Lung microvascular endothelial cell (primary cell): ENCODE measurements around the gene NARF. TPM values are rescaled to one million over a fixed set of nuclear protein-coding genes. Genes with fewer than 3 reads are reported as not detected.
A peak's percentile ranks its signal among the peaks of the same experiment; 100 is the strongest.

Experiments used
- DNase-seq, 2 donors: peaks; one replicate each; pipeline versions ENCODE4 v3.0.0 to v3.0.0-alpha.2; 2010; ENCODE audit warnings: low read depth in 2 of 2
- total RNA-seq: library from RNA; depleted of rRNA; stranded (reverse); fragments of >200 nt; gene quantifications from 2 replicates; pipeline ENCODE4 v1.2.1, GENCODE V29; 2014

Gene NARF
- total RNA-seq, 1 donor from 2014 or later, result 96.2 TPM

DNA sequence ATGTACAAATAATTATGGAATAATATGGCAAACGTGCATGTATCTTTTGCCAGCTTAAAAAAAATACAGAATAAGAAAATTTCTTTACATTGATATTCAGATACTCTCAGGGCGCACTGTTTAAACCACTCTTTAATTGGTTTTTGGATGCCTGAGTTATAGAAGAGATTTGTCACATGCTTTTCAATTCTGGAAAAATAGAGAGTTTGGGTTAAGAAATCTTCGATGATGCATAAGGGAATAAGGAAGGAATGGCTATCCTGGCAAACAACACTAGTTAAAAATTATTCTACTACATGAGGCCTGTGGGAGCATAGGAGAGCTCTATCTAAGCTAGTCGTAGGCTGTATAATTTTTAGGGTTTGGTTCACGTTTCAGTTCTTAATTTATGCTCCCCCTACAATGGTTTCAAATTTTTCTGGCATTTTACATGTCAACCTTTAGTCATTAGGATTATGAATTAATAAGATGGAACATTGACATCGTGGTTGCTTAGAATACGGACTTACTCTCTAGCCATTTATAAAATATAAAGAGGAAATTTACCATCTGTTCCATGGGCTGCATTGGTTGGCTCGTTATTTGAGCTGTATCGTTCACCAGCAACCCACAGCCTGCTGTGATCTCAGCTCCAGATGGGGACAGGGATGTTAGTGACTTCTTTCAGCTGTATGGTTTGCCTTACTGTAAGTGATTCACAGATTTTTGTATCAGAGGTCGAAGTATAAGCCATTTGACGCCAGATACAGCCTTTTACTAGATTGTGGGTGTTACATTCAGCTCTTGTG lies 15.9 kb downstream of the NARF start:
- DNase-seq, result no peak

DNA sequence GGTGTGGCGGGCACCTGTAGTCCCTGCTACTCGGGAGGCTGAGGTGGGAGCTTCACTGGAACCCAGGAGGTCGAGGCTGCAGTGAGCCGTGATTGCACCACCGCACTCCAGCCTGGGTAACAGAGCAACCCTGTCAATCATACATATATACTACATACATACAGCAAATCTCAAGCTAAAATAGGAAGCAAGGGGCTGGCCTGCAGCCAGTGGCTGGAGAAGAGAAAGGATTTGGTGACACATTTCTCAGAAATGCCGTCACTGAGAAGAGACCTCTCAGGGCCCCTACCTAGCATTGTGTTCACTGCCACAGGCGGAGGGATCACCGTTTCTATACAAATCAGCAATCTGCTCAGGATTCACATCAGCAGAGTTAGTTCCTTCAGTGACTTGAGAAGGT lies 16.9 kb downstream of the NARF start:
- DNase-seq, result peak in 1 of 2 donors; percentile 32

DNA sequence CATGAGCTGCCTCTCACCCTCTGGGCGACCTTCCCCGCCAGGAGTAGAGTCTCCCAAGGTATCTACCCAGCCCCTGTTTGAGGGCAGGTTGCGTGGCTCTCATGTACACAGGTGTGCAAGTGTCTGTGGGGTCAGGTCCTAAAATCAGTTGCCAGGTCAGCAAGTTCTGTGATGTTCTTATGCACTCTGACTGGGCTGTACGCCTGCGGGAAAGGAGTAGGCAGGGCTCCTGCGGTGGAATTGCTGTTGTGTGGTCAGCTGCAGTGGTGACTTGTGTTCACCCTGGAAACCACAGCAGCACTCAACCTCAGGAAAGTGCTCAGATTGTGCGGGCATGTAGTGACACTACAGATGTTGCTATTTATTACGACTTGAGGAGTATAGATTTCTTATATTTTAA lies 19.4 kb downstream of the NARF start:
- no peak for DNase-seq

DNA sequence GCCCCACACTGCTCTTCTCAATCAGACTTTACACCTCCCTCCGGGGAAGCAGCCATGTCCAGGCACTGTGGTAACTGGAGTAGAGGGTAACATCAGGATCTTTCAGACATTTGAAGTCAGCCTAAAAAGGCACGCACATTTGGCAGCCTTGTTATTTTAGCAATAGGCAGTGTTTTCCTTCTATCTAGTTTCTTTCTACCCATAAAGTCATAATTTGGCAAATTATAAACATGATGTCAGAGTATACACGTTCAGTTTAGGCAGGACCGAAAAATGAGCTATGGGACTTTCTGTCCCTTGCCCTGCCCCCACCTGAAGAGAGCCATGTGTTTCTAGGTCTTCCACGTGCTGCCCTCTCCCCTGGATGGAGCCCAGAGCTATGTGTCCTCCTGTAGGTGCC lies 21.1 kb downstream of the NARF start:
- DNase-seq, result no peak

DNA sequence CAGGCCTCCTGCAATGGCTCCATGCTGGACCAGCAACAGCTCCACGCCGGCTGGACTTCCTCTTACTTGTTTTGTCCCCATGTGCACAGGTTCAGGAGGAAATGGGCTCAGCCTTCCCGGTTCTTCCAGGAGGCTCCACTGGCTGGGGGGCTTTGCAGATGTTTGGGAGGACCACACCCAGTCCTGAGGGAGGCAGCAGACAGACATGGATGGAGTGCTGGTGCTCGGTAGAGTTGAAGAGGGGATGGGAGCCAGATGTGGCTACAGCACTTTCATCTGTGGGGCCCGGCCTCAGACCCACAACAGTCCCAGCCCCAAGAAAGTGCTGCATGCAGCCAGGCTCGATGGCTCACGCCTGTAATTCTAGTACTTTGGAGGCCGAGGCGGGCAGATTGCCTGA lies 21.8 kb downstream of the NARF start:
- DNase-seq, result no peak

DNA sequence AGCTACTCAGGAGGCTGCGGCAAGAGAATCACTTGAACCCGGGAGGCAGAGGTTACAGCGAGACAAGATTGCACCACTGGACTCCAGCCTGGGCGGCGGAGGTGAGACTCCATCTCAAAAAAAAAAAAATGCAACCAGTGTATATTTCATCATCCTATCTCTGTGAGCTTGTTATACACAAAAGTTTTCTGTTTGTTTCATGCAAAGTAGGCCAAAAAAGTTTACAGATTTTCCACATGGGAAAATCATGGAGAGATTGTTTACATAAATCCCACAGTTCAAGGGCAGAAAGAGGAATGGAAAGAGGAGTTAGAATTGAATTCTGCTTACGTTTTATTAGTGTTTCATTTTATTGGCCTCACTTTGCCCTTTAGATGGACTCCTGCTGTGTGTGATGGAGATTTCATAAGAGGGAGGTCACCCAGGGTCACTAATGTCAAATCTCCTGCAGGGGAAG lies 24.7 kb downstream of the NARF start:
- no peak for DNase-seq

DNA sequence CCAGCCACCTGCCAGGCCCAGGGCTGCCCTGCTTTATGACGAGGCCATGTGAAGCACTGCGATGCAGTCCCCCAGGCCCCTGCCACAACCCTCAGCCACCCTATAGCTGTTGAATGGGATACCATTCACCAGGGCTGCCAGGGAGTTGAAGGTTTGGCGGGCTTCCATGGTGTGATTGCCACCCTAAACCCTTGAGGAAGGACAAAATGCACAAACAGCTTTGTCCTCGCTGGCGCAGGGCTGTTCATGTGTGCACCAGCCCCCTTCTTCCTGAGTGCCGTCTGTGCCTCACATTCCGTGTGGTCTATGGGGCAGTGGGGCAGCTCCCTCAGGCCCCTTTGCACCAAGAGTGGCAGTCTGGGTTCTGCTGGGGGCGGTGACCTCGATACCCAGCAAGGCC lies 25.3 kb downstream of the NARF start:
- DNase-seq, result no peak

DNA sequence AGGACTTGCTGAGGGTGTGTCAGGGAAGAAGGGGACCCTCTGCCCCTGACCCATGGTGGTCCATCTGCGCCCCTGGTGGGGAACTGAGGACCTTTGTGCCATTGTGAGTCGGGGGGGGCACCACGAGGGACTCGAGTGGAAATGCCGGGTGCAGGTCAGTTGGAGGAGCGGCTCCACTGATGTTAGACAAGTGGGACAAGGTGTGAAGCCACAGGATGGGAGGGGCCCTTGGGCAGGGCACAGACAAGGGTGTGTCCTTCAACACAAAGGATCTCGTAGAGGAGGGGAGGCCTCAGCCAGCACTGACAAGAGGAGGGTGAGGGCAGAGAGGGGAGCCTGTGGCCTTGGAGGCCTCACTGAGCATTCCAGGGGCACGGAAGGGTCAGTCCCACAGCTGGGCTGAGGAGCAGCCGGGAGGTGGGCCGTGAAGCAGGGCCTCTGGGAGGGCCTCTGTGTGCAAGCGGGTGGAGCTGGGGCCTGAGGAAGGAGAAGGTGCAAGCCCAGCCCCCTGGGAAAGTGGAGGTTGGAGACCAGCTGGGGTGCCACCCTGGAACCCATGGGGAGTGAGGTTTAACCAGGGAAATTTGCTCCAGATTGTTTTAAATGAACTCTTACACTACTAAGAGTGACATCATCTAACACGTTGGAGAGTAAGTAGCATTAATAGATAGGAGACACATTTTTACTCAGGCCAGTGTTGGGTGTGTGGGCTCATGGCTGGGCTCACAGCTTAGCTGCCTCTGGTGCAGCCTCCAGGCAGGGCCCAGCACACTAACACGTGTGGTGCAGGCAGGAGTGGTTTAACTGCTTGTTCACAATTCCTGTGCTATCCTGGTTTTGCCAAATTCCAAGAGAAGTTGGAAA lies 27.9 kb downstream of the NARF start:
- DNase-seq, result no peak

DNA sequence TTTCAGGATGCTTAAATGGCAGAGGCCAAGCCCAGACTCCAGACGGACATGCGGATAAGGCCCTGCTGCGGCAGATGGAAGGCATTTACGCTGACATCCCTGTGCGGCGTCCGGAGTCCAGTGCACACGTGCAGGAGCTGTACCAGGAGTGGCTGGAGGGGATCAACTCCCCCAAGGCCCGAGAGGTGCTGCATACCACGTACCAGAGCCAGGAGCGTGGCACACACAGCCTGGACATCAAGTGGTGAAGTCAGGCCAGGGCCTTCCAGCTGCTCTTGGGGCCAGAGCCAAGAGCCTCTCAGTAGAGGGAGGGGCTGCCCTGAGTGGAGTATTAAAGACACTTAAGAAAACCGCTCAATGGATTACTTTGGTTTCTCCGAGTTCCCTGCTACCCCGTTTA lies 29.4 kb downstream of the NARF start:
- DNase-seq, result no peak

DNA sequence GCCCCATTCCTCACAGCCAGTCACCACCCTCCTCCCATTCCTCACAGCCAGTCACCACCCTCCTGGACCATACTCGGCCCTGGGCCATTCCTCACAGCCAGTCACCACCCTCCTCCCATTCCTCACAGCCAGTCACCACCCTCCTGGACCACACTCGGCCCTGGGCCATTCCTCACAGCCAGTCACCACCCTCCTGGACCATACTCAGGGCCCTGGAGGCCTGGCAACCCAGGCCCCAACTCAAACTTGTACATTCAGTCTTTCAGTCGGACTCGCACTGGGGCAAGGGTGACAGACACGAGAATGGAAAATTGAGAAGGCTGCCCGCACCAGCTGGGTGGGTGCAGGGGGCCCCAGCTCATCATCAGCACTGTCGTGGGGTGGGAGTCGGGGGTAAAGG lies 30.6 kb downstream of the NARF start:
- no peak for DNase-seq

DNA sequence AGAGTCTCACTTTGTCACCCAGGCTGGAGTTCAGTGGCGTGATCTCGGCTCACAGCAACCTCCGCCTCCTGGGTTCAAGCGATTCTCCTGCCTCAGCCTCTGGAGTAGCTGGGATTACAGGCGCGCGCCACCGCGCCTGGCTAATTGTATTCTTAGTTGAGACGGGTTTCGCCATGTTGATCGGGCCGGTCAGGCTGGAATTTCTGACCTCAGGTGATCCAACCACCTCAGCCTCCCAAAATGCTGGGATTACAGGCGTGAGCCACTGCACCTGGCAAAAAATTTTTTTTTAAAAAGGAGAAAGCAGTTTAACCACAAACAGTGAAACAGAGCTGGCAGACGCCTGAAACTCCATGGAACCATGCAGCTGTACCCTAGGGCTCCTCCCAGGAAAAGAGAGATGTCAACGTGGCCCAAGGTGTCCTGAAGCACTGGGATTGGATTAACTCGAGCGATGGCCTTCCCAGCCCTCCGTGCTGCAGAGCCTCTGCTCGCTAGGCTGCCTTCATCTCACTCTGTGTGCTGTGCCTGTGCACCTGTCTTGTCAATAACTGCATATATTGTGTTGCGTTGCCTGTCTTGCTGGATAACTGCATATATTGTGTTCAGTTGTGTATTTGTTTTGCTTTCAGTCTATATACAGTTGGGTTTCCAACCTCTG lies 31.4 kb downstream of the NARF start:
- DNase-seq, result no peak

DNA sequence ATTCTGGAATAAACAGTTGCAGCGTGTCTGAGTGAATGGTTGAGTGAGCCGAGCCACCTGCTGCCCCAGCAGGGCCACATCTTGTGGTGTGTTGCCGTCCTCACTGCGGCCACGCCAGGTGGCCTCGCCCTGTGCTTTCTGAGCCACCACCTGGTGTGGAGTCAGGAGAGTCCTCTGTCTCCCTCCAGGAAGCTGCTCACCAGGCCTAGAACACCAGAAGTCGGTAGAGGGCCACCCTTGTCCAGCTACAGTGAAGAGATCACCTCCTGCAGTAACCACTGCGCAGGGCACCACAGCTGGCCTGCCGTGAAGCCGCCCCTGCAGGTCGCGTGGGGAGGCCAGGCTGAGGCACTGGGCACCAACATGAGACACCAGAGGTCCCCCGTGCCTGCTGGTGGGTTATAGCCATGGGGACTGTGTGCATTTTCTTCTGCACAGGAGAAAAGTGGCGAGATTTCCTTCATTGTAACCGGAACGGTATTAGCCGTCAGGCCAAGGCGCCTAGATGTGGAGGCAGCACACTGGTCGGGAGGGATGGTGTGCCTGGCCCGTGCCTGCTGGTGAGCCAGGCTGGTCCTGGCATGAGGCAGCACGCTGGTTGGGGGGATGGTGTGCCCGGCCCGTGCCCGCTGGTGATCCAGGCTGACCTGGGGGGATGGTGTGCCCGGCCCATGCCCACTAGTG lies 32.1 kb downstream of the NARF start:
- DNase-seq, result no peak

DNA sequence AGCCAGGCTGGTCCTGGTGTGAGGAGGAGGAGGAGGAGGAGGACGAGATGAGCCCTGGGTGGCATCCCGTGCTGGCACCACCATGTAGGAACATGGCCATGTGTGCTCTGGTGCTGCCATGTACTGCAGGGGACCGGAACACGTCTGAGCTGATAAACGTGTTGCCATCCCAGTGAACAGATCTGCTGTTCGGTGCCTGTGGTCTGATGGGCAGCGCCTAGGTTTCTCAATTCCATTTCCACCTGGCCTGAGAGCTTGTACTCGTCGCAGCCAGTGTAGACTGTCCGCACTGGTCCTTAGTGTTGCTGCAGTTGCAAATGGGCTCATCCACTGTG lies 32.6 kb downstream of the NARF start:
- DNase-seq, result no peak

DNA sequence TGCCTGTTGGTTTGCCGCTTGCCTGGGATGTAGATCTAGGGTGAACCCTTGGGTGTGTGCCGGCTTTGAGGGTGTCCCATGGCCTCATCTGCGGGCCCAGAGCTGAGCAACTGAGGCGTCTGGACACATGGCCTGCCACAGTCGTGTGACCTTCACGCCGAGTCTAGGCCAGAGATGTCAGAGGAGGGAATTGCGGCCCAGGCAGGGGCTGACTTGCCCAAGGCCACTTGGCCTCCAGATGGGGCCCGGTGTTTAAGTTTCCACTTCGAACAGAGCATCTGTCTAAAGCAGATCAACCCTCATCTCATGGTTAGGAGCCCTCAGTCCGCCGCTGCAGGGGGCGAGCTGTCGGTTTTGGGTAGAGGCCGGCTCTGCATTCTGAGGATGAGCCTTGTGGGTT lies 33.0 kb downstream of the NARF start:
- no peak for DNase-seq

DNA sequence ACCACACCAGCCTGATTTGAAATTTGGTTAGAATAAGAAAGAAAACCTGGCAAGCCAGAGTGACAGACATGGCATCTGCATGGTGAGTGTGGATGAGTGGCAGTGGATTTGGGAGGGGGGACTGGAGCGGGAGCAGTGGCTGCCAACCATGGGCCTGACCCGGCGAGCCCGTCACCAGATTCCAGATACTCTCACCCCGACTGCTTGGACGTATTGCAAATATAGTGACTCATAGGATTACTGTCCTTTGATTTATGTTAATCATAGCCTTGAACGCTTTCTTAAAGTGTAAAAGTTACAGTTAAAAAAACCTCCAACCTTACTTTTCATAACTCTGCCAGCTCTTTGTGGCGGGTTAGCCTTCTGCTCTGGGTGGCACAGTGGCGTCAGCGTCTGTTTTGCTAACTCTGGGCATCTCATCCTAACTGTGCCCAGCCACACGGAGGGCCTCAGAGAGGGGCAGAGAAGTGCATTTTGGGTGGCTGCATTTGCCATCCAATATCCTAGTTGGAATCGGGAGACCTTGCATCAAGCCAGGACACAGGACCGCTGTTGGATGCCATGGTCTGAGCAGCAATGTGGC lies 34.2 kb downstream of the NARF start:
- DNase-seq, result peak in 1 of 2 donors; percentile 25

DNA sequence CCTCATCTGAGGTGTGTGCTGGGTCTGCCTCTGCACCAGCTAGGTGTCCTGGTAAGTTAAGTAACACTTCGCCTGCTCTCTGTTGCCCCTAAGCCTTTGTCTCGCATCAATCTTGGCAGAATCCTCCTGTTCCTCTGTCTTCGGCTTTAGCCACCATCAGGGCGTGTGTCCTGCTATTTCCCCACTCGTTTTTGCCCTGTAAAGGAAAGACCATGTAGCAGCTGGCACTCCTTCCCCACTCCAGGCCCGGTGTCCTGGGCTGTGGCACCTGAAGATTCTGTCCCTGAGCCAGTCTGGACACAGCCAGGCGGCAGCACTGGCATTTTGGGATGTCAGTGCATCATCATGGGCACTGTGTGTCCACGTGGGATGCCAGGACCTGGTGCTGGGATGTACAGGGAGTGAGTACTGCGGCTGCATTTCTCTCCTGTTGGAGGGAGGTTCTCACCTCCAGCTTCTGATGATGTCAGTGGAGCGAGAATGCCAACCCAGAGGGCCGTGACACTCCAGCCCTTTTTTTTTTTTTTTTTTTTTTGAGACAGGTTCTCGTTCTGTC lies 34.8 kb downstream of the NARF start:
- no peak for DNase-seq

DNA sequence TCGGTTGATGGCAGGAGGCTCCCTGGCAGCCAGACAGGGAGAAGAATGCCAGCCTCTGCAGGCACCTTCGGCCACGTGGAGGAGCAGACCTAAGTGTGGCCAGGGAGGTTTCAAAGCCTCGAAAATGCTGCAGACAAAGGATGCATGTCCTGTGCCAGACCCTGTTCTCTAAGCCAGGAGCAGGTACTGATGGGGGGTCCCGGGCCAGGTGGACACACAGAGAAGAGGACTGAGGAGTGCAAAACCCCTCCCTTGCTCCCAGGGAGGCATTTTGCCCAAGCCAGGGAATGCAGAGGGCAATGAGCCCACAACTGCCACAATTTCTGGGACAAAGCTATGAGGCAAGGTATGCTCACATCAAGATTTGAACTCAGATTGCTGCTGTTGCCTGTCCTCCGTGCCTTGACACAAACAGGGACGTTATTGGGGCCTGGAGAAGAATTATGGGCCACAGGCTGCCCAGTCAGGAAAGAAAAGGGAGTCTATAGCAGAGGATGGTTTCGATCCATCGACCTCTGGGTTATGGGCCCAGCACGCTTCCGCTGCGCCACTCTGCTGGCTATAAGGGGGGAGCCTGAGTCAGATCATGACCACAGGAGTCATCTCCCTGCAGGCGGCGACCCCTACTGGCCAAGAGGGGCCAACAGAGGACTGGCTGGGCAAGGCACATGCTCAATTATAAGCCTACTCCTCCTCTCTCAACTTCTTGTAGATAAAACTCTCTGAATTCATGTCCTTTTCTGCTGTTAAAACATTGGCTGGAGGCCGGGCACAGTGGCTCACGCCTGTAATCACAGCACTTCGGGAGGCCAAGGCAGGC lies 35.9 kb downstream of the NARF start:
- peak; percentile 90 to 91 for DNase-seq

DNA sequence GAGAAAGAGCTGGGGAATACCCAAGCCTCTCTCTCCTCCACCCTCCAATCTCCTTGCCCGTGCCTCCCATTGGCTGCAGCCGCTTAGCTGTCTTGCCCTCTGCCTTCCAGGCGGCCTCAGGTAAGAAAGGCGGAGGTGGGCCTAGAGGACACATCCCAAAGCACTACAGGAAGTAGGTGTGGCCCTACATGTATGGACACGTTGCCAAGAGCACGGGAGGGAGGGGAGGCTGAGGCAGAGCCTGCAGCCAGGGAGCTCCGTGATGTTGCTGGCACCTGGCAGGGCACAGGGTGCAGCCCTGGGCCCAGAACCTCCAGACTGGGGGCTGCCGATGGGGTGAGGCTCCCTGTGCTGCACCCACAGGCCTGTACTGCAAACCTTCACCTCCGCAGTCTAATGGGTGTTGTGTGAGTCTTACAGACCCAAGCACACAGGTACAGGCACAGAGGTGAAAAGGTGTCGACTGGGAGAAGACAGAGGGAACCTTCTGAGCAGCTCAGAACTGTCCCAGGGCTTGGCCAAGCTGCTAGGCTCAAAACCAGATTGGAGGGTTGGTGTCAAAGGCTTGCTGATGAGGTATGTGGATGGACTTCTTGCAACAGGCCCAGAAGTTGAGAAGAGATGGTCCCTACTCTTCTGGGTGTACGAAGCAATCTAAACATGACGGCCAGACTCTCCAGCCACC lies 37.4 kb downstream of the NARF start:
- no peak for DNase-seq
